Urothelium cell line (cell line): ENCODE results near the gene RPAP3.

ENCODE experiments used
- DNase-seq: peaks from one replicate; pipeline ENCODE4 v3.0.0; 2011; ENCODE audit warnings: low spot score, mixed read lengths
- FAIRE-seq: peaks from 2 replicates; lab custom pipeline; 2011; peaks lifted over from hg19 to GRCh38; lab: Jason Lieb, UNC

RPAP3 gene

GRCh38 chr12:47722136-47722834 lies 16.5 kb upstream of the RPAP3 start:
- FAIRE-seq: no peak

GRCh38 chr12:47721431-47721973 lies 15.7 kb upstream of the RPAP3 start:
- FAIRE-seq (no peak), DNase-seq (no peak)

More at GRCh38 chr12:47722136-47722834, 16.5 kb upstream of the RPAP3 start:
- DNase-seq: no peak

DNA sequence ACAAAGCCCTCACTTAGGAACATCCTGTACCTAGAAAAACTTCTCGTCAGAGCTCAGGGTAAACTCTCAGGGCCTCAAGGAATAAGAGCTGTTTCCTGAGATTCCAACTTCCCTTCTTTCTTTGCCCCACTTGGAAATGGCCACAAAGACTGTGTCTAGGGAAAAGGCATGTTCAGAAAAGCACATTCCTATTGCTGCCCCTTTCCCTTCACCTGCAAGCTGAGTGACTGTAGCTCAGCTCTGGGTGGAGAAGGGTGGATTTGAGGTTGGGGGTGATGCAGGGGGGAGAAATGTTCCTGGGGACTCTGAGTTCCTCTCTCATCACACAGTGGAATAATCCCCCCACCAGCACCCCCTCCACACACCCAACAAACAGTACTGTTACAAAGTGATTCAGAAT lies 12.7 kb upstream of the RPAP3 start:
- DNase-seq: no peak
- no peak for FAIRE-seq

GRCh38 chr12:47717443-47718193 lies 11.8 kb upstream of the RPAP3 start:
- FAIRE-seq (no peak), DNase-seq (peak; percentile 74)

DNA sequence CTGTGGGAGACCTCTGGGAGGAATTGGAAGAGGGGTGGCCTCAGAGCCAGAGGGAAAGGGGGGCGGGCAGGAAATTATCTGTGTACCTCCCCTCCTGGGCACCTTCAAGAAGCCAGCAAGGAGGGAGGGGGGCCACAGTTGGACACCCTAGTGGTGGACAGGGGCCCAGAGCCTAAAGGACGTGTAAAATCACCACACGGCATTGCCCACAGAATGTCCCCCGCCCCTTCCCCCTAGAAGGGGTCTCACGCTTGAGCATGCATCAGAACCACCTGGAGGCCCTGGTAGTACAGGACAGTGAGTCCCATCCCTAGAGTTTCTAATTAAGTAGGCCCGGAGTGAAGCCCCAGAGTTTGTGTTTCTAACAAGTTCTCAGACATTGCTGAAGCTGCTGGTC lies 11.2 kb upstream of the RPAP3 start:
- no peak for FAIRE-seq
- DNase-seq: no peak

DNA sequence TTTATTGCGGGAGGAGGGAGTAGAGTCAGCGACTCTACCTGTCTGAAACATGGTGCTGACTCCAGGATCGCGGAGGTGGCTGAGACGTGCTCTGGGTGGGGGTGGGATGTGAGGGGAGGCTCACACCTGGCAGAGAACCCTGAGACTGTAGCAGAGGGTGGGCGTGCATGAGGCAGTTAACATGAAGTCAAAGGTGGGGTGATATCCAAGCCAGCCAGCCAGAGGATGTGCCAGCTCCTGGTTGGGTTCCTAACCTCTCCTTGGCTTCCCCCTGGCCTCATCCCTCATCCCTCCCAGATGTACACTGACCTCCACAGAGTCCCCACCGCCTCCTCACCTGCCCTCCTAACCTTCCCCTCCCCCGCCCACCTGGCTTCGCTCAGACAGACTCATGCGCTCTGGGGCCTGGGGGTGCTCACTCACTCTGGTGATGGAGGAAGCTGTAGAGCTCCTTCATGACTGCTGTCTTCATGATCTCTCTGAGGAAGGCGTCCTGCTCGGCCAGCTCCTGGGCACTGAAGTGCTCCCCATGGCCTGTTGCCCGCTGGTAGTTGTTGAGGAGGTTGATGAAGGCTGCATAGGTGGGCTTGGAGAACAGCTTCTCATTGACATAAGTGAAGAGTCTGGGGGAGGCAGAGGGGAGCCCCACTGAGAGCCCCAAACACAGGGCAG lies 10.2 kb upstream of the RPAP3 start:
- no peak for DNase-seq
- FAIRE-seq: no peak

- DNase-seq (peak; percentile 67), FAIRE-seq (no peak)
These were observed 9.6 kb upstream of the RPAP3 start for GRCh38 chr12:47715393-47715876.

DNA sequence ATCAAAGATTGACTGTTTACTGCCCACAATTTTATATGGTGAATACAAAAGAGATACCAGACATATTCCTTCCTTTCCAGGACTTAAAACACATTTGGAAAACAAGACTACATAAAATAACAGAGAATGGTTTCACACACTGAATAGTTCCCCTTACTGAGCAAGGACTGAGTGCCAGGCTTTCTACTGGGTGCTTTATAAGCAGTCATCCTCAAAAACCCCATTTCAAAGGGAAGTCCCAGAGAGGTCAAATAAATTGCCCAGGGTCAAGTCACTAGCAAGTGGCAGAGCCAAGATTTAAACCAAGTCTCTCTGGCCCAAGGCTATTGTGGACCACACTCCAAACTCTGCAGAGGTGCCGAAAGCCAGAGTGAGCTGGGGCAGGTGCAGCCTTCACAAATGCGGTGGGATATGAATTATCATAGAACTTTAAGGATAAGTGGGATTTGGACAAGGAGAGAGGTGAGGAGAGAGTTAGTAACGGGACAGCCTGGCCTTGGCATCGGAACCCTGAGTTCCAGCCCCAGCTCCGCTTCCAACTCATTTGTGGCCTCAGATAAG lies 9.1 kb upstream of the RPAP3 start:
- DNase-seq: no peak
- no peak for FAIRE-seq

GRCh38 chr12:47712171-47712570 lies 6.3 kb upstream of the RPAP3 start:
- FAIRE-seq: no peak
- no peak for DNase-seq

- DNase-seq: no peak
- FAIRE-seq: no peak
These were observed 5.6 kb upstream of the RPAP3 start for GRCh38 chr12:47711448-47711847.

- no peak for FAIRE-seq
- DNase-seq: no peak
These were observed 4.4 kb upstream of the RPAP3 start for GRCh38 chr12:47710278-47710677.

GRCh38 chr12:47709671-47710070 lies 3.8 kb upstream of the RPAP3 start:
- FAIRE-seq (no peak), DNase-seq (no peak)

DNA sequence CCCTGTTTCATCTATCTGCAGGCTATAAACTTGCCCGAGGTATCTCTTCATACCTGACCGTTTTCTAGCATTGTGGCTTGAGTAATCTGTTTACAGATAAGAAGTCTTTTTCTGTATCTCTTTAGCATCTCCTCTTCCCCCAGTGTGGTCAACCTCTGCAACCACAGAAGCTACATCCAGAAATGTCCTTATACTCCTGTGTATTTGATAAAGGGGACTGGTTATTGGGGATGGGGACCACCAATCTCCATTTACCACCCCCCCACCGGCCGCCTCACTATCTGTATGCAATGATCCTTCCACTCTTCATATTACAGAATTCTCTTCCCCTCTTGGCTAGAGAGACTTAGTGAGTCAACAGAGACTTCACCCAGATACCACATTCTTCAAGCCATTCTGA lies 3.4 kb upstream of the RPAP3 start:
- DNase-seq (no peak), FAIRE-seq (no peak)

- DNase-seq: no peak
- FAIRE-seq: no peak
These were observed 2.2 kb upstream of the RPAP3 start for GRCh38 chr12:47707905-47708543.

DNA sequence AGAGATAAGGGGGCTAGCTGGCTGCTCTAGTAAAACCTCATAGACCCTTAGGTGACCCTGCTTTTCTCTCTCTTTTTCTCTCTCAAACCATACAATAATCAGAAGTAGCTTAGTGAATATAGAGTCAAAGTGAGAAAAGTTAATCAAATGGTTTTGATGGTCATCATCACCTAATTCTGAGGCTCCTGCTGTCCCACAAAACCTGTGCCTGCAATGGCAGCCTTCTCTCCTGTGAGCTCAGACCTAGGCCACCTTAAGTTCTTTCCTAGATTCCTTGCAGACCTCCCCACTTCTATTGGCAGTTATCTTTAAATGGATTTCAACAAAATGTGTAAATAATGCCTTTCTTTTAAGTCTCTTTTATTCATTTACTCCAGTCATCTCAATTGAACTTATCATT lies 1.5 kb upstream of the RPAP3 start:
- no peak for DNase-seq
- no peak for FAIRE-seq

DNA sequence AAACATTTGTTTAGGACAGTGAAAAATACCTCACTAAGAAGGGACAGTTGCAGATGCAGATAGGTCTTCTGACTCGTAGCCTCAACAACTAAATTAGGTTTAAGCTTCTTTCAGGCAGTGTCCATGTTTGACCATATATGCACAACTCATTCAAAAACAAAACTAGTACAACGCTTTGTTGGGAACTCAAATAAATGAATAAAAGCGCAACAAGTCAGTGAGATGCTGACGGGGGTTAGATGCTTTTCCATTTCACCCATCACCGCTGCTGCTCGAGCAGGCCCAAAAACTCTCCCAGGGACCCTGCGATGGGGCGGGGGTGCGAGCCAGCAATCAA lies 633 bp downstream of the RPAP3 start:
- DNase-seq (no peak), FAIRE-seq (no peak)

DNA sequence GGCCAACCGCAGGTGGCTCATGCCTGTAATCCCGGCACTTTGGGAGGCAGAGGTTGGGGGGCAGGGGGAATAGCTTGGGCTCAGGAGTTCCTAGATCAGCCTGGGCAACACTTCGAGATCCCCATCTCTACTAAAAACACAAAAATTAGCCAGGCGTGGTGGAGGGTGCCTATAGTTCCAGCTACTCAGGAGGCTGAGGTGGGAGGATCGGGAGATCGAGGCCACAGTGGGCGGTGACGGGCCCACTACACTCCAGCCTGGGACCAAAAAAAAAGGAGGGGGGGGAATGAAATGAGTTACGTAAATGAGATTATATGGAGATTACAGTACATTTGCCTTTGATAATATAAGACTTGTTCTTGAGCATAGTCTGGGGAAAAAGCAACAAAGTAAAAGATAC lies 1.1 kb downstream of the RPAP3 start:
- DNase-seq: no peak
- no peak for FAIRE-seq

GRCh38 chr12:47700263-47700662 lies 5.6 kb downstream of the RPAP3 start:
- no peak for DNase-seq
- no peak for FAIRE-seq

DNA sequence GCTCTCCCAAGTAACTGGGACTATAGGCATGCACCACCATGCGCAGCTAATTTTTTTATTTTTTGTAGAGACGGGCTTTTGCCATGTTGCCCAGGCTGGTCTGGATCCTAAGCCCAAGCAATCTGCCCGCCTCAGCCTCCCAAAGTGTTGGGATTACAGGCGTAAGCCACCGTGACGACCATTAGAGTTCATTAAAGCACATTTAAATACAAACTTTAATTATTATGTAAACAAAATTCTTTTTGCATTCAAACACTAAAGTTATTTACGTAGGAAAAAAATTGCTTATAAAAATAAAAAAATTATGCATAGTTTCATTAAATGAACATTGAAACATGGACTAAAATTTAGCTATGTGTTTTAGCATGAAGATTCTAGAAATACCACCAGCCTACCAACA lies 7.2 kb downstream of the RPAP3 start:
- no peak for DNase-seq
- no peak for FAIRE-seq

- DNase-seq (no peak), FAIRE-seq (no peak)
These were observed 7.8 kb downstream of the RPAP3 start for GRCh38 chr12:47698055-47698454.

DNA sequence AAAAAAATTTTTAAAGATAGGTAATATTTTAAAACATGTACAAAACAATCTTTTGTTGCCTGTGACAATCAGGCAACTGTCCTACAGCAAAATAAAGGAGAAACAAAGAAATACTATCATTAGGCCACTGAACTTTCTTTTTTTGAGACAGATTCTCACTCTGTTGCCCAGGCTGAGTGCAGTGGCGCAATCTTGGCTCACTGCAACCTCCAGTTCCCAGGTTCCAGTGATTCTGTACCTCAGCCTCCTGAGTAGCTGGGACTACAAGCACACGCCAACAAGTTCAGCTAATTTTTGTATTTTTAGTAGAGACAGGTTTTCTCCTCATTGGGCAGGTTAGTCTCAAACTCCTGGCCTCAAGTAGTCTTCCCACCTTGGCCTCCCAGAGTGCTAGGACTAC lies 16.6 kb downstream of the RPAP3 start:
- FAIRE-seq (no peak), DNase-seq (no peak)
